SK-N-SH treated with all-trans-retinoic acid at 6 μM for 48 hours (cell line): Measurements from ENCODE around the gene ERP29.

Experiments
- ATAC-seq: fragments of 200-7000 bp; cut with Tn5 transposase; 3 replicates; pipeline ENCODE4 v1.9.1; 2020; ENCODE audit warnings: mild to moderate bottlenecking, moderate library complexity
- ARNTL ChIP-seq: fragments of 450-650 bp; formaldehyde crosslinking; IDR thresholded peaks from 2 replicates; pipeline ENCODE4 v1.5.0; 2020; ENCODE audit warnings: low read depth, mild to moderate bottlenecking, moderate library complexity, borderline replicate concordance
- CSDC2 ChIP-seq: fragments of 250-450 bp; sonication (Bioruptor Pico); IDR thresholded peaks from 2 replicates; pipeline ENCODE4 v1.5.0; 2020; ENCODE audit warnings: mild to moderate bottlenecking, moderate library complexity
- ESRRG ChIP-seq: fragments of 250-450 bp; sonication (Bioruptor Pico); IDR thresholded peaks from 2 replicates; pipeline ENCODE4 v1.6.1; 2021; ENCODE audit warnings: mild to moderate bottlenecking
- GLIS3 ChIP-seq: fragments of 250-450 bp; sonication (Bioruptor Pico); IDR thresholded peaks from 2 replicates; pipeline ENCODE4 v1.5.0; 2020; ENCODE audit warnings: mild to moderate bottlenecking, moderate library complexity
- ISL1 ChIP-seq: fragments of 250-450 bp; sonication (Bioruptor Pico); IDR thresholded peaks from 2 replicates; pipeline ENCODE4 v2.1.2; 2022; ENCODE audit warnings: mild to moderate bottlenecking, moderate library complexity
- OSR1 ChIP-seq: fragments of 250-450 bp; sonication (Bioruptor Pico); IDR thresholded peaks from 2 replicates; pipeline ENCODE4 v1.8.0; 2022; ENCODE audit warnings: moderate library complexity, mild to moderate bottlenecking, inconsistent platforms
- POU6F1 ChIP-seq: fragments of 250-450 bp; sonication (Bioruptor Pico); IDR thresholded peaks from 2 replicates; pipeline ENCODE4 v1.8.0; 2021; ENCODE audit warnings: low read depth, mild to moderate bottlenecking, moderate library complexity, borderline replicate concordance
- RARB ChIP-seq: fragments of 250-450 bp; sonication (Bioruptor Pico); IDR thresholded peaks from 2 replicates; pipeline ENCODE4 v1.8.0; 2021; ENCODE audit warnings: mild to moderate bottlenecking, moderate library complexity
- SNAI2 ChIP-seq: fragments of 250-450 bp; sonication (Bioruptor Pico); IDR thresholded peaks from 2 replicates; pipeline ENCODE4 v1.5.0; 2020; ENCODE audit warnings: mild to moderate bottlenecking, moderate library complexity
- TOX ChIP-seq: fragments of 250-450 bp; sonication (Bioruptor Pico); IDR thresholded peaks from 2 replicates; pipeline ENCODE4 v1.8.0; 2021; ENCODE audit warnings: mild to moderate bottlenecking, moderate library complexity, borderline replicate concordance
- ZC3H10 ChIP-seq: fragments of 250-450 bp; sonication (Bioruptor Pico); IDR thresholded peaks from 2 replicates; pipeline ENCODE4 v1.5.1; 2021; ENCODE audit warnings: mild to moderate bottlenecking, moderate library complexity
- ZFP3 ChIP-seq: fragments of 250-450 bp; sonication (Bioruptor Pico); IDR thresholded peaks from 2 replicates; pipeline ENCODE4 v1.5.0; 2020; ENCODE audit warnings: mild to moderate bottlenecking, moderate library complexity
- ZFP30 ChIP-seq: fragments of 450-650 bp; formaldehyde crosslinking; IDR thresholded peaks from 2 replicates; pipeline ENCODE4 v1.5.0; 2022; ENCODE audit warnings: mild to moderate bottlenecking, moderate library complexity
- ZNF565 ChIP-seq: fragments of 450-650 bp; formaldehyde crosslinking; conservative IDR thresholded peaks from 2 replicates; pipeline ENCODE4 v1.5.0; 2020; ENCODE audit warnings: low read depth, mild to moderate bottlenecking, moderate library complexity
- ZNF70 ChIP-seq: fragments of 450-650 bp; formaldehyde crosslinking; IDR thresholded peaks from 2 replicates; pipeline ENCODE4 v1.5.0; 2020; ENCODE audit warnings: mild to moderate bottlenecking, moderate library complexity
- ZNF8 ChIP-seq: fragments of 450-650 bp; formaldehyde crosslinking; IDR thresholded peaks from 2 replicates; pipeline ENCODE4 v1.5.0; 2020; ENCODE audit warnings: mild to moderate bottlenecking, moderate library complexity
- TF ChIP-seq, protein P1 (sequence below): fragments of 250-450 bp; sonication (Bioruptor Pico); IDR thresholded peaks from 2 replicates; pipeline ENCODE4 v1.5.0; 2020; ENCODE audit warnings: mild to moderate bottlenecking, moderate library complexity
- TF ChIP-seq, protein P2 (sequence below): fragments of 250-450 bp; sonication (Bioruptor Pico); IDR thresholded peaks from 2 replicates; pipeline ENCODE4 v1.5.1; 2020; ENCODE audit warnings: low read depth, mild to moderate bottlenecking, moderate library complexity
- TF ChIP-seq, protein P3 (sequence below): fragments of 250-450 bp; sonication (Bioruptor Pico); IDR thresholded peaks from 2 replicates; pipeline ENCODE4 v1.8.0; 2020; ENCODE audit warnings: mild to moderate bottlenecking, moderate library complexity, borderline replicate concordance
- TF ChIP-seq, protein P4 (sequence below): fragments of 250-450 bp; sonication (Bioruptor Pico); IDR thresholded peaks from 2 replicates; pipeline ENCODE4 v1.5.1; 2021; ENCODE audit warnings: mild to moderate bottlenecking, moderate library complexity

The ERP29 gene

DNA sequence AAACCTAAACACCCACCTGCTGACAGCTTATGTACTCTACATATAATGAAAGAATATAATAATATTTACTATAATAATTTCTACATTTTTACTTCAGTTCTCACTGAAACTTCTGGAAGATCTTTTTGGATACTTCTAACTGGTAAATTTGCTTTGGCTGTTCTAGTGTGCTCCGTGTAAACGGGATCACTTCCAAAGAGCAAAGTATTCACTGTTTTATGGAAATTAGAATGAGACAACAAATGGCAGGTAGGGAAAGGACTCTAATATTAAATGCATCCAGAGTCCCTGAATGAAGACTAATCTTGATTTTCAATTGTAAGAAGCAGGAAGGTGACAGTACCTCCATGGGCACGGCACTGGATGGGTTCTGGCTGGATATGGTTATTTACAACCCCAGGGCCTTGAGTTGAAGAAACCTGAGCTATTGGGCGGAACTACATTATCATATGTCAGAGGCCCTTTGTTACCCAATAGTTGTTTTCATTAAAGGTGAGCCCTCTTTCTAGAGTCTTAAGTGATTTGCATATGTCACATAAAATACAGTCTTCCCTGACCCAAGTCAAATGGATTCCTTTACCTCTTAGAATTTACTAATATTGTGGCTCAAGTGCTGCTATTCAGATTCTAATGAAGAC lies 10.7 kb downstream of the ERP29 start (continued):
- TF ChIP-seq, protein P1, sequence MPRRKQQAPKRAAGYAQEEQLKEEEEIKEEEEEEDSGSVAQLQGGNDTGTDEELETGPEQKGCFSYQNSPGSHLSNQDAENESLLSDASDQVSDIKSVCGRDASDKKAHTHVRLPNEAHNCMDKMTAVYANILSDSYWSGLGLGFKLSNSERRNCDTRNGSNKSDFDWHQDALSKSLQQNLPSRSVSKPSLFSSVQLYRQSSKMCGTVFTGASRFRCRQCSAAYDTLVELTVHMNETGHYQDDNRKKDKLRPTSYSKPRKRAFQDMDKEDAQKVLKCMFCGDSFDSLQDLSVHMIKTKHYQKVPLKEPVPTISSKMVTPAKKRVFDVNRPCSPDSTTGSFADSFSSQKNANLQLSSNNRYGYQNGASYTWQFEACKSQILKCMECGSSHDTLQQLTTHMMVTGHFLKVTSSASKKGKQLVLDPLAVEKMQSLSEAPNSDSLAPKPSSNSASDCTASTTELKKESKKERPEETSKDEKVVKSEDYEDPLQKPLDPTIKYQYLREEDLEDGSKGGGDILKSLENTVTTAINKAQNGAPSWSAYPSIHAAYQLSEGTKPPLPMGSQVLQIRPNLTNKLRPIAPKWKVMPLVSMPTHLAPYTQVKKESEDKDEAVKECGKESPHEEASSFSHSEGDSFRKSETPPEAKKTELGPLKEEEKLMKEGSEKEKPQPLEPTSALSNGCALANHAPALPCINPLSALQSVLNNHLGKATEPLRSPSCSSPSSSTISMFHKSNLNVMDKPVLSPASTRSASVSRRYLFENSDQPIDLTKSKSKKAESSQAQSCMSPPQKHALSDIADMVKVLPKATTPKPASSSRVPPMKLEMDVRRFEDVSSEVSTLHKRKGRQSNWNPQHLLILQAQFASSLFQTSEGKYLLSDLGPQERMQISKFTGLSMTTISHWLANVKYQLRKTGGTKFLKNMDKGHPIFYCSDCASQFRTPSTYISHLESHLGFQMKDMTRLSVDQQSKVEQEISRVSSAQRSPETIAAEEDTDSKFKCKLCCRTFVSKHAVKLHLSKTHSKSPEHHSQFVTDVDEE, result no peak
- TF ChIP-seq, protein P2, sequence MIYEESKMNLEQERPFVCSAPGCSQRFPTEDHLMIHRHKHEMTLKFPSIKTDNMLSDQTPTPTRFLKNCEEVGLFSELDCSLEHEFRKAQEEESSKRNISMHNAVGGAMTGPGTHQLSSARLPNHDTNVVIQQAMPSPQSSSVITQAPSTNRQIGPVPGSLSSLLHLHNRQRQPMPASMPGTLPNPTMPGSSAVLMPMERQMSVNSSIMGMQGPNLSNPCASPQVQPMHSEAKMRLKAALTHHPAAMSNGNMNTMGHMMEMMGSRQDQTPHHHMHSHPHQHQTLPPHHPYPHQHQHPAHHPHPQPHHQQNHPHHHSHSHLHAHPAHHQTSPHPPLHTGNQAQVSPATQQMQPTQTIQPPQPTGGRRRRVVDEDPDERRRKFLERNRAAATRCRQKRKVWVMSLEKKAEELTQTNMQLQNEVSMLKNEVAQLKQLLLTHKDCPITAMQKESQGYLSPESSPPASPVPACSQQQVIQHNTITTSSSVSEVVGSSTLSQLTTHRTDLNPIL (CRISPR knock-in tag), result no peak
- TF ChIP-seq, protein P3, sequence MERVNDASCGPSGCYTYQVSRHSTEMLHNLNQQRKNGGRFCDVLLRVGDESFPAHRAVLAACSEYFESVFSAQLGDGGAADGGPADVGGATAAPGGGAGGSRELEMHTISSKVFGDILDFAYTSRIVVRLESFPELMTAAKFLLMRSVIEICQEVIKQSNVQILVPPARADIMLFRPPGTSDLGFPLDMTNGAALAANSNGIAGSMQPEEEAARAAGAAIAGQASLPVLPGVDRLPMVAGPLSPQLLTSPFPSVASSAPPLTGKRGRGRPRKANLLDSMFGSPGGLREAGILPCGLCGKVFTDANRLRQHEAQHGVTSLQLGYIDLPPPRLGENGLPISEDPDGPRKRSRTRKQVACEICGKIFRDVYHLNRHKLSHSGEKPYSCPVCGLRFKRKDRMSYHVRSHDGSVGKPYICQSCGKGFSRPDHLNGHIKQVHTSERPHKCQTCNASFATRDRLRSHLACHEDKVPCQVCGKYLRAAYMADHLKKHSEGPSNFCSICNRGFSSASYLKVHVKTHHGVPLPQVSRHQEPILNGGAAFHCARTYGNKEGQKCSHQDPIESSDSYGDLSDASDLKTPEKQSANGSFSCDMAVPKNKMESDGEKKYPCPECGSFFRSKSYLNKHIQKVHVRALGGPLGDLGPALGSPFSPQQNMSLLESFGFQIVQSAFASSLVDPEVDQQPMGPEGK (CRISPR knock-in tag), result no peak
- TF ChIP-seq TOX (CRISPR knock-in tag) (no peak), ZNF565 (CRISPR knock-in tag) (no peak), ARNTL (no peak), RARB (CRISPR knock-in tag) (no peak), GLIS3 (CRISPR knock-in tag) (no peak), ZC3H10 (CRISPR knock-in tag) (no peak), ZFP3 (CRISPR knock-in tag) (no peak), OSR1 (no peak), ESRRG (CRISPR knock-in tag) (no peak)

- TF ChIP-seq ZC3H10 (CRISPR knock-in tag) (no peak), RARB (CRISPR knock-in tag) (no peak), ZFP3 (CRISPR knock-in tag) (no peak), CSDC2 (CRISPR knock-in tag) (no peak)
- no peak for ATAC-seq
These were observed 12.7 kb downstream of the ERP29 start for GRCh38 chr12:112025808-112026375.

- TF ChIP-seq ZNF8 (CRISPR knock-in tag) (no peak), ZFP3 (CRISPR knock-in tag) (no peak), POU6F1 (CRISPR knock-in tag) (no peak)
- TF ChIP-seq, protein P3 (CRISPR knock-in tag), result no peak
- ATAC-seq, result no peak
These were observed 16.1 kb downstream of the ERP29 start for GRCh38 chr12:112029301-112029700.

- ATAC-seq, result no peak
- TF ChIP-seq ZNF70 (CRISPR knock-in tag) (no peak), RARB (CRISPR knock-in tag) (no peak), ZFP30 (CRISPR knock-in tag) (no peak), TOX (CRISPR knock-in tag) (no peak), ISL1 (no peak), SNAI2 (no peak), ESRRG (CRISPR knock-in tag) (no peak), ARNTL (no peak)
- TF ChIP-seq, protein P3 (CRISPR knock-in tag), result no peak
- TF ChIP-seq, protein P2 (CRISPR knock-in tag), result no peak
- TF ChIP-seq, protein P4, sequence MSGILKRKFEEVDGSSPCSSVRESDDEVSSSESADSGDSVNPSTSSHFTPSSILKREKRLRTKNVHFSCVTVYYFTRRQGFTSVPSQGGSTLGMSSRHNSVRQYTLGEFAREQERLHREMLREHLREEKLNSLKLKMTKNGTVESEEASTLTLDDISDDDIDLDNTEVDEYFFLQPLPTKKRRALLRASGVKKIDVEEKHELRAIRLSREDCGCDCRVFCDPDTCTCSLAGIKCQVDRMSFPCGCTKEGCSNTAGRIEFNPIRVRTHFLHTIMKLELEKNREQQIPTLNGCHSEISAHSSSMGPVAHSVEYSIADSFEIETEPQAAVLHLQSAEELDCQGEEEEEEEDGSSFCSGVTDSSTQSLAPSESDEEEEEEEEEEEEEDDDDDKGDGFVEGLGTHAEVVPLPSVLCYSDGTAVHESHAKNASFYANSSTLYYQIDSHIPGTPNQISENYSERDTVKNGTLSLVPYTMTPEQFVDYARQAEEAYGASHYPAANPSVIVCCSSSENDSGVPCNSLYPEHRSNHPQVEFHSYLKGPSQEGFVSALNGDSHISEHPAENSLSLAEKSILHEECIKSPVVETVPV (CRISPR knock-in tag), result no peak
These were observed 18.2 kb downstream of the ERP29 start for GRCh38 chr12:112031472-112031871.
